B cell (primary cell): ENCODE results near the gene CAND2. TPM values are rescaled to one million over a fixed set of nuclear protein-coding genes. Genes with fewer than 3 reads are reported as not detected.

ENCODE experiments used
- ATAC-seq: fragments of 200-7000 bp; cut with Tn5 transposase; one replicate; pipeline ENCODE4 v1.10.0; 2021; ENCODE audit warnings: low read depth, mild to moderate bottlenecking, moderate number of reproducible peaks, moderate library complexity
- CTCF ChIA-PET: fragments of 350-600 bp; sonication (Branson Sonifier 250); formaldehyde crosslinking; loops from one replicate; lab custom pipeline; 2021; ENCODE audit warnings: antibody characterized with exemption, inconsistent platforms; lab: Charles Lee
- POLR2A ChIA-PET: fragments of 350-600 bp; sonication (Branson Sonifier 250); formaldehyde crosslinking; loops from one replicate; lab custom pipeline; 2021; ENCODE audit warnings: antibody characterized with exemption; lab: Charles Lee
- DNase-seq: peaks from one replicate; pipeline ENCODE4 v3.0.0; 2013
- H2AFZ ChIP-seq: 2 replicates; pipeline ENCODE4 v1.6.1; 2012; ENCODE audit warnings: mild to moderate bottlenecking, low read depth, low read length; ENCODE audit not compliant: insufficient read depth, poor library complexity, severe bottlenecking
- H3K27ac ChIP-seq, 2 donors: 1 replicate in 1 of 2; 2 replicates in 1 of 2; pipeline ENCODE4 v1.5.1; 2012 to 2013; ENCODE audit warnings: low read length in 2 of 2, mild to moderate bottlenecking in 2 of 2, moderate library complexity in 1 of 2
- H3K27me3 ChIP-seq, 4 experiments: fragments of 200-600 bp in 1 of 4; sonication (generic) in 1 of 4; replicated peaks in 1 of 4; 1 replicate in 2 of 4; 2 replicates in 2 of 4; pipeline versions ENCODE4 v1.6.1 to v1.7.0; 2013 to 2016; ENCODE audit warnings: low read length in 3 of 4, mild to moderate bottlenecking in 2 of 4, mixed read lengths in 1 of 4, moderate library complexity in 1 of 4; ENCODE audit not compliant: insufficient read depth in 4 of 4, control insufficient read depth in 3 of 4; ENCODE audit errors: control extremely low read depth in 1 of 4
- H3K36me3 ChIP-seq, 2 experiments: replicated peaks in 1 of 2; 1 replicate in 1 of 2; 2 replicates in 1 of 2; pipeline versions ENCODE4 v1.6.1 to v1.7.1; 2013; ENCODE audit warnings: low read length in 1 of 2; ENCODE audit not compliant: insufficient read depth in 2 of 2, control insufficient read depth in 1 of 2; ENCODE audit errors: control extremely low read depth in 1 of 2, extremely low read depth in 1 of 2
- H3K4me1 ChIP-seq, 2 donors: fragments of 200-600 bp in 1 of 2; sonication (generic) in 1 of 2; 1 replicate in 1 of 2; 2 replicates in 1 of 2; pipeline versions ENCODE4 v1.5.1 to v1.6.1; 2013 to 2017; ENCODE audit warnings: low read length in 2 of 2; ENCODE audit not compliant: control insufficient read depth in 2 of 2, insufficient read depth in 2 of 2
- H3K4me2 ChIP-seq: replicated peaks from 2 replicates; pipeline ENCODE3; 2012; ENCODE audit warnings: mild to moderate bottlenecking, low read depth, low read length; ENCODE audit not compliant: poor library complexity, severe bottlenecking
- H3K4me3 ChIP-seq, 5 experiments: fragments of 200-600 bp in 1 of 5; sonication (generic) in 1 of 5; 1 replicate in 3 of 5; 2 replicates in 2 of 5; pipeline versions ENCODE4 v1.5.1 to v1.7.0; 2011 to 2016; ENCODE audit warnings: low read length in 4 of 5, mild to moderate bottlenecking in 4 of 5, low read depth in 2 of 5, control low read depth in 1 of 5, moderate library complexity in 1 of 5; ENCODE audit not compliant: insufficient read depth in 1 of 5; ENCODE audit errors: control extremely low read depth in 1 of 5, extremely low read depth in 1 of 5
- H3K79me2 ChIP-seq: fragments of 200-600 bp; sonication (generic); one replicate; pipeline ENCODE4 v1.6.0; 2016; ENCODE audit warnings: low read length; ENCODE audit not compliant: control insufficient read depth, insufficient read depth
- H3K9ac ChIP-seq: fragments of 200-600 bp; sonication (generic); 2 replicates; pipeline ENCODE4 v1.6.1; 2017; ENCODE audit warnings: mild to moderate bottlenecking, low read length, moderate library complexity
- H3K9me3 ChIP-seq, 3 donors: one replicate each; pipeline versions ENCODE4 v1.6.1 to v1.7.1; 2013; ENCODE audit warnings: low read length in 2 of 3; ENCODE audit not compliant: control insufficient read depth in 2 of 3, insufficient read depth in 1 of 3; ENCODE audit errors: control extremely low read depth in 1 of 3
- H4K20me1 ChIP-seq: 2 replicates; pipeline ENCODE4 v1.6.0; 2012; ENCODE audit warnings: mild to moderate bottlenecking, low read length; ENCODE audit not compliant: insufficient read depth, control insufficient read depth, poor library complexity, severe bottlenecking
- H3K27ac Mint-ChIP-seq: one replicate; pipeline ENCODE4 v1.8.0; 2021; ENCODE audit warnings: mixed read lengths
- H3K27me3 Mint-ChIP-seq: one replicate; pipeline ENCODE4 v1.8.0; 2021; ENCODE audit warnings: mixed read lengths
- H3K4me1 Mint-ChIP-seq: one replicate; pipeline ENCODE4 v1.8.0; 2021; ENCODE audit warnings: mixed read lengths
- H3K4me3 Mint-ChIP-seq: one replicate; pipeline ENCODE4 v1.8.0; 2021; ENCODE audit warnings: mixed read lengths
- H3K9me3 Mint-ChIP-seq: one replicate; pipeline ENCODE4 v1.8.0; 2022; ENCODE audit warnings: mixed read lengths; ENCODE audit not compliant: insufficient read depth
- CTCF ChIP-seq: fragments of 200-600 bp; IDR thresholded peaks from one replicate; pipeline ENCODE4 v1.8.0; 2022; ENCODE audit warnings: antibody characterized with exemption, mild to moderate bottlenecking
- EZH2 ChIP-seq: IDR thresholded peaks from 2 replicates; pipeline ENCODE4 v1.6.1; 2012; ENCODE audit warnings: borderline replicate concordance, low read depth, mild to moderate bottlenecking, moderate library complexity, low read length; ENCODE audit not compliant: insufficient read depth, poor library complexity, severe bottlenecking
- WGBS: methylation state at CpG from one replicate; pipeline ENCODE4 v1.1.5; 2013; ENCODE audit warnings: missing lambda C conversion rate; ENCODE audit not compliant: insufficient coverage; 5-methylcytosine and 5-hydroxymethylcytosine counted together
- intact Hi-C: fragments of 100-400 bp; cut with micrococcal nuclease; formaldehyde crosslinking; loops from one replicate; pipeline ENCODE4 v1.10.0; 2022
- polyA plus RNA-seq: library from polyadenylated mRNA; depleted of rRNA; stranded (reverse); fragments of >200 nt; gene quantifications from 2 replicates; pipeline ENCODE4 v1.2.3, GENCODE V29; 2012
- total RNA-seq, 2 donors: library from RNA; stranded (reverse); fragments of 120-200 nt in 1 of 2; gene quantifications; 1 replicate in 1 of 2; 2 replicates in 1 of 2; pipeline versions ENCODE4 v1.2.3 to v1.2.4, GENCODE V29; 2013 to 2022

CAND2 gene
- total and polyA plus RNA-seq, 2 donors (not counting 1 experiment from before 2014, with no cell fraction given) = 0.34 to 1.9 TPM

GRCh38 chr3:12797892-12798558 is 1.5 kb downstream of the CAND2 start:
- peaks cover 0 to 3% (median 0%) of the 10 kb centered on the region in 3 donors for H3K9me3 ChIP-seq
- H4K20me1 ChIP-seq = no peaks in the 10 kb centered on the region
- CTCF ChIA-PET = interaction anchor here (0.9 to 3.3 kb wide), 5 partner anchors 11 to 92 kb away, joined by 3 to 24 read pairs (median 4); no protein-coding TSS in a partner anchor
- 44% methylated on average over 6 of the region's 8 CpGs for WGBS
- H3K4me1 ChIP-seq = peaks cover 15 to 26% of the 10 kb centered on the region in 2 donors
- intact Hi-C loops = loop anchor here (5.0 kb wide), 1 partner anchor 136 kb away; the partner anchor contains the start of gene RAF1
- no peak overlapping the region for H3K27ac ChIP-seq
- no peak for ATAC-seq
- H3K79me2 ChIP-seq = no peaks in the 10 kb centered on the region
- H3K27me3 Mint-ChIP-seq = peaks cover 9% of the 10 kb centered on the region
- H3K27ac Mint-ChIP-seq = peak overlapping the region; percentile 5
- peaks cover 0 to 14% (median 6%) of the 10 kb centered on the region in 4 experiments for H3K27me3 ChIP-seq
- H3K4me2 ChIP-seq = no peak overlapping the region
- DNase-seq = peak; percentile 35
- no peak overlapping the region for H2AFZ ChIP-seq
- H3K4me3 ChIP-seq = no peak overlapping the region
- H3K4me1 Mint-ChIP-seq = peaks cover 22% of the 10 kb centered on the region
- no peak for TF ChIP-seq CTCF
- TF ChIP-seq EZH2 = no peak
- H3K4me3 Mint-ChIP-seq = peak overlapping the region; percentile 89
- no peaks in the 10 kb centered on the region for H3K36me3 ChIP-seq
- H3K9ac ChIP-seq = no peak overlapping the region
- POLR2A ChIA-PET = no interaction called here
- H3K9me3 Mint-ChIP-seq = no peaks in the 10 kb centered on the region
